HepG2 (cell line): ENCODE data around the gene SPRED2. TPM values are rescaled to one million over a fixed set of nuclear protein-coding genes. Genes with fewer than 3 reads are reported as not detected.

Experiments
- BCL6 ChIP-seq: IDR thresholded peaks from 2 replicates; pipeline ENCODE4 v1.6.1; 2016; ENCODE audit warnings: missing genetic modification reagents, missing compliant biosample characterization
- CBX2 ChIP-seq, 2 experiments: fragments of 200-600 bp in 1 of 2; sonication (generic); formaldehyde crosslinking in 1 of 2; IDR thresholded peaks; 2 replicates each; pipeline versions ENCODE4 v1.7.0 to v1.8.1; 2018 to 2022; ENCODE audit warnings: low read depth in 2 of 2, low read length in 1 of 2, mild to moderate bottlenecking in 1 of 2, missing genetic modification reagents in 1 of 2
- NFYC ChIP-seq: IDR thresholded peaks from 2 replicates; pipeline ENCODE4 v1.6.1; 2016; ENCODE audit warnings: missing genetic modification reagents, missing compliant biosample characterization
- PHF8 ChIP-seq: sonication (generic); formaldehyde crosslinking; IDR thresholded peaks from 2 replicates; pipeline ENCODE4 v1.5.0; 2020; ENCODE audit warnings: missing genetic modification reagents
- PRMT3 ChIP-seq: sonication (generic); formaldehyde crosslinking; IDR thresholded peaks from 2 replicates; pipeline ENCODE4 v1.8.1; 2022; ENCODE audit warnings: low read depth, mild to moderate bottlenecking, moderate library complexity, missing genetic modification reagents, borderline replicate concordance
- REL ChIP-seq: sonication (generic); formaldehyde crosslinking; conservative IDR thresholded peaks from 2 replicates; pipeline ENCODE4 v1.8.0; 2022; ENCODE audit warnings: mild to moderate bottlenecking, missing genetic modification reagents, moderate library complexity
- SNAI1 ChIP-seq: sonication (generic); formaldehyde crosslinking; IDR thresholded peaks from 2 replicates; pipeline ENCODE4 v1.5.0; 2020; ENCODE audit warnings: mild to moderate bottlenecking, missing genetic modification reagents, borderline replicate concordance
- YEATS2 ChIP-seq: sonication (generic); formaldehyde crosslinking; IDR thresholded peaks from 2 replicates; pipeline ENCODE4 v1.4.0; 2020; ENCODE audit warnings: missing genetic modification reagents, borderline replicate concordance
- ZFP90 ChIP-seq: sonication (generic); formaldehyde crosslinking; IDR thresholded peaks from 2 replicates; pipeline ENCODE4 v1.8.0; 2022; ENCODE audit warnings: missing genetic modification reagents, mild to moderate bottlenecking, inconsistent platforms, borderline replicate concordance
- ZMYM4 ChIP-seq: sonication (generic); formaldehyde crosslinking; IDR thresholded peaks from 2 replicates; pipeline ENCODE4 v1.8.1; 2023; ENCODE audit warnings: mild to moderate bottlenecking, missing genetic modification reagents
- ZNF121 ChIP-seq: sonication (generic); formaldehyde crosslinking; IDR thresholded peaks from 2 replicates; pipeline ENCODE4 v1.5.0; 2020; ENCODE audit warnings: mild to moderate bottlenecking, missing genetic modification reagents
- ZNF34 ChIP-seq: sonication (generic); formaldehyde crosslinking; IDR thresholded peaks from 2 replicates; pipeline ENCODE4 v1.4.0; 2020; ENCODE audit warnings: mild to moderate bottlenecking, missing genetic modification reagents, borderline replicate concordance
- ZNF383 ChIP-seq: sonication (generic); formaldehyde crosslinking; IDR thresholded peaks from 2 replicates; pipeline ENCODE4 v1.4.0; 2020; ENCODE audit warnings: missing genetic modification reagents, mild to moderate bottlenecking, borderline replicate concordance
- ZNF75D ChIP-seq: sonication (generic); formaldehyde crosslinking; IDR thresholded peaks from 2 replicates; pipeline ENCODE4 v1.8.1; 2023; ENCODE audit warnings: missing genetic modification reagents, mild to moderate bottlenecking, borderline replicate concordance
- polyA plus RNA-seq, 8 experiments: library from polyadenylated mRNA; depleted of rRNA in 3 of 8; stranded (reverse) in 7 of 8; unstranded in 1 of 8; fragments of >200 nt; fragmentation: Illumina TruSeq in 4 of 8; extraction: Trizol in 4 of 8; gene quantifications; 2 replicates each; pipeline versions ENCODE4 v1.2.1 to v1.2.3, GENCODE V29; 2011 to 2016; ENCODE audit warnings: low read depth in 4 of 8, missing spikeins in 1 of 8, mixed read lengths in 1 of 8; ENCODE audit not compliant: insufficient read depth in 1 of 8
- total RNA-seq, 5 experiments: library from RNA; depleted of rRNA; stranded (reverse); fragments of >200 nt; fragmentation: Illumina TruSeq; extraction: Trizol; gene quantifications; 2 replicates each; pipeline ENCODE4 v1.2.3, GENCODE V29; 2016; ENCODE audit warnings: low read depth in 1 of 5
- TF ChIP-seq, protein P1 (sequence below): sonication (generic); formaldehyde crosslinking; IDR thresholded peaks from 2 replicates; pipeline ENCODE4 v1.4.0; 2020; ENCODE audit warnings: missing genetic modification reagents, borderline replicate concordance
- TF ChIP-seq, protein P2 (sequence below): sonication (generic); formaldehyde crosslinking; IDR thresholded peaks from 2 replicates; pipeline ENCODE4 v1.9.0; 2021; ENCODE audit warnings: missing genetic modification reagents, borderline replicate concordance
- TF ChIP-seq, protein P3 (sequence below): IDR thresholded peaks from 2 replicates; pipeline ENCODE4 v1.6.1; 2016
- TF ChIP-seq, protein P4 (sequence below): sonication (generic); formaldehyde crosslinking; IDR thresholded peaks from 2 replicates; pipeline ENCODE4 v1.4.0; 2020; ENCODE audit warnings: missing genetic modification reagents, borderline replicate concordance

Gene SPRED2
- total and polyA plus RNA-seq, 2 of the 13 experiments (the other 11 are each of a cell fraction or from before 2014, with no cell fraction given) = 13.0 to 37.0 TPM

DNA sequence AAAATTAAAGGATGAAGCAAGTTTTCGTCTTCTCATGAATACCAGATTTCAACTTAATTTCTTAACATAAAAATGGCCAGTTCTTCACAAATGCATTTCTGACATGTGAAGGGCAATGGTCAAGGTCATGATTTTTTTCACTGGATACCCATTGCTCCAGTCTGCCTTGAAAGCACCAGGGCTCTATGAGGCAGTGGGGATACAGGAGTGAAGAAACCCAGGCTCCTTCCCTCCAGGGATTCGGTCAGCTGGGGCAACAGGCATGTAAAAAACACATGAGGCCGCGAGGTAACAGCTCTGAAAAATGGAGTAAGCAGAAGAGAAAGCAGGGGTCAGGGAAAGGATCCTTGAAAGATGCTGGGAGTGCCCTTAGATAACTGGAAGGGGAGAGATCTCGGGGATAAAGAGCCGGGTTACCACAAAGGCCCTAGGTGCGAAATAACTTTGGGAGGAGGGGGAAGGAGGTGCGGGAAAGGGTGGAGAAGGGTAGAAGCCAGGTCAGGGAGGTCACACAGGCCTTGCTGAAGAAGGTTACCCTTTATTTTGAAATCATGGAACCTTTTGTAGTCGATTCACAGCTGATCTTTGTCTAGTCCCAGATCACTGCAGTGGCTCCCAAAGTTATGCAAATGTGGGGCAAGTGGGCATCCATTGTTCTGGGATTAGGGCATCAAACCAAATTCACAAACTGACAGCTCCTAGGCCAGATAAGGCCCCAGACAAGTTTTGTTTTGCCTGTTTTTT lies 5.2 kb upstream of the SPRED2 start (continued):
- TF ChIP-seq CBX2 (IDR thresholded peaks at IDR 0.05; ENCODE audit: low read depth, low read length) (no peak), CBX2 (CRISPR knock-in tag; IDR thresholded peaks at IDR 0.05; ENCODE audit: low read depth) (no peak), ZFP90 (CRISPR knock-in tag) (peak; percentile 66; the same call in 1 of the 2 replicates), ZMYM4 (no peak), ZNF383 (CRISPR knock-in tag) (no peak), ZNF75D (CRISPR knock-in tag) (no peak), PHF8 (CRISPR knock-in tag) (no peak), PRMT3 (CRISPR knock-in tag) (no peak), SNAI1 (CRISPR knock-in tag) (no peak), YEATS2 (CRISPR knock-in tag) (no peak), ZNF121 (CRISPR knock-in tag) (no peak), REL (CRISPR knock-in tag) (no peak), BCL6 (0 out of 2 replicates have a peak, but pooled peaks have one; percentile 19), NFYC (no peak), ZNF34 (CRISPR knock-in tag) (no peak)
- TF ChIP-seq, protein P1, sequence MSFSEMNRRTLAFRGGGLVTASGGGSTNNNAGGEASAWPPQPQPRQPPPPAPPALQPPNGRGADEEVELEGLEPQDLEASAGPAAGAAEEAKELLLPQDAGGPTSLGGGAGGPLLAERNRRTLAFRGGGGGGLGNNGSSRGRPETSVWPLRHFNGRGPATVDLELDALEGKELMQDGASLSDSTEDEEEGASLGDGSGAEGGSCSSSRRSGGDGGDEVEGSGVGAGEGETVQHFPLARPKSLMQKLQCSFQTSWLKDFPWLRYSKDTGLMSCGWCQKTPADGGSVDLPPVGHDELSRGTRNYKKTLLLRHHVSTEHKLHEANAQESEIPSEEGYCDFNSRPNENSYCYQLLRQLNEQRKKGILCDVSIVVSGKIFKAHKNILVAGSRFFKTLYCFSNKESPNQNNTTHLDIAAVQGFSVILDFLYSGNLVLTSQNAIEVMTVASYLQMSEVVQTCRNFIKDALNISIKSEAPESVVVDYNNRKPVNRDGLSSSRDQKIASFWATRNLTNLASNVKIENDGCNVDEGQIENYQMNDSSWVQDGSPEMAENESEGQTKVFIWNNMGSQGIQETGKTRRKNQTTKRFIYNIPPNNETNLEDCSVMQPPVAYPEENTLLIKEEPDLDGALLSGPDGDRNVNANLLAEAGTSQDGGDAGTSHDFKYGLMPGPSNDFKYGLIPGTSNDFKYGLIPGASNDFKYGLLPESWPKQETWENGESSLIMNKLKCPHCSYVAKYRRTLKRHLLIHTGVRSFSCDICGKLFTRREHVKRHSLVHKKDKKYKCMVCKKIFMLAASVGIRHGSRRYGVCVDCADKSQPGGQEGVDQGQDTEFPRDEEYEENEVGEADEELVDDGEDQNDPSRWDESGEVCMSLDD (CRISPR knock-in tag) = no peak; the same call in 1 of the 2 replicates
- TF ChIP-seq, protein P2, sequence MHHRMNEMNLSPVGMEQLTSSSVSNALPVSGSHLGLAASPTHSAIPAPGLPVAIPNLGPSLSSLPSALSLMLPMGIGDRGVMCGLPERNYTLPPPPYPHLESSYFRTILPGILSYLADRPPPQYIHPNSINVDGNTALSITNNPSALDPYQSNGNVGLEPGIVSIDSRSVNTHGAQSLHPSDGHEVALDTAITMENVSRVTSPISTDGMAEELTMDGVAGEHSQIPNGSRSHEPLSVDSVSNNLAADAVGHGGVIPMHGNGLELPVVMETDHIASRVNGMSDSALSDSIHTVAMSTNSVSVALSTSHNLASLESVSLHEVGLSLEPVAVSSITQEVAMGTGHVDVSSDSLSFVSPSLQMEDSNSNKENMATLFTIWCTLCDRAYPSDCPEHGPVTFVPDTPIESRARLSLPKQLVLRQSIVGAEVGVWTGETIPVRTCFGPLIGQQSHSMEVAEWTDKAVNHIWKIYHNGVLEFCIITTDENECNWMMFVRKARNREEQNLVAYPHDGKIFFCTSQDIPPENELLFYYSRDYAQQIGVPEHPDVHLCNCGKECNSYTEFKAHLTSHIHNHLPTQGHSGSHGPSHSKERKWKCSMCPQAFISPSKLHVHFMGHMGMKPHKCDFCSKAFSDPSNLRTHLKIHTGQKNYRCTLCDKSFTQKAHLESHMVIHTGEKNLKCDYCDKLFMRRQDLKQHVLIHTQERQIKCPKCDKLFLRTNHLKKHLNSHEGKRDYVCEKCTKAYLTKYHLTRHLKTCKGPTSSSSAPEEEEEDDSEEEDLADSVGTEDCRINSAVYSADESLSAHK = no peak
- TF ChIP-seq, protein P3, sequence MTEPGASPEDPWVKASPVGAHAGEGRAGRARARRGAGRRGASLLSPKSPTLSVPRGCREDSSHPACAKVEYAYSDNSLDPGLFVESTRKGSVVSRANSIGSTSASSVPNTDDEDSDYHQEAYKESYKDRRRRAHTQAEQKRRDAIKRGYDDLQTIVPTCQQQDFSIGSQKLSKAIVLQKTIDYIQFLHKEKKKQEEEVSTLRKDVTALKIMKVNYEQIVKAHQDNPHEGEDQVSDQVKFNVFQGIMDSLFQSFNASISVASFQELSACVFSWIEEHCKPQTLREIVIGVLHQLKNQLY (CRISPR knock-in tag) = no peak
- TF ChIP-seq, protein P4, sequence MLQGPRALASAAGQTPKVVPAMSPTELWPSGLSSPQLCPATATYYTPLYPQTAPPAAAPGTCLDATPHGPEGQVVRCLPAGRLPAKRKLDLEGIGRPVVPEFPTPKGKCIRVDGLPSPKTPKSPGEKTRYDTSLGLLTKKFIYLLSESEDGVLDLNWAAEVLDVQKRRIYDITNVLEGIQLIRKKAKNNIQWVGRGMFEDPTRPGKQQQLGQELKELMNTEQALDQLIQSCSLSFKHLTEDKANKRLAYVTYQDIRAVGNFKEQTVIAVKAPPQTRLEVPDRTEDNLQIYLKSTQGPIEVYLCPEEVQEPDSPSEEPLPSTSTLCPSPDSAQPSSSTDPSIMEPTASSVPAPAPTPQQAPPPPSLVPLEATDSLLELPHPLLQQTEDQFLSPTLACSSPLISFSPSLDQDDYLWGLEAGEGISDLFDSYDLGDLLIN (CRISPR knock-in tag) = no peak
